HCT116 (cell line): ENCODE data around the gene RASSF7. TPM values are rescaled to one million over a fixed set of nuclear protein-coding genes. Genes with fewer than 3 reads are reported as not detected.

Experiments
- ATAC-seq: fragments of 200-7000 bp; cut with Tn5 transposase; 2 replicates; pipeline ENCODE4 v1.9.1; 2020; ENCODE audit warnings: mild to moderate bottlenecking, moderate library complexity
- BruUV-seq: library from RNA; stranded (reverse); fragments of 400-500 nt; replicated peaks from 2 replicates; lab custom pipeline; 2021; lab: Mats Ljungman, UMichigan
- CTCF ChIA-PET: fragments of 300-600 bp; sonication (Branson Sonifier 250); formaldehyde crosslinking; loops from one replicate; lab custom pipeline; 2021; ENCODE audit warnings: antibody characterized with exemption; lab: Charles Lee
- POLR2A ChIA-PET: fragments of 300-600, 350-600 bp; sonication (Branson Sonifier 250); formaldehyde crosslinking; loops from one replicate; lab custom pipeline; 2021; ENCODE audit warnings: antibody characterized with exemption; lab: Charles Lee
- RAD21 ChIA-PET, 2 experiments: fragments of 300-600 bp; sonication (Branson Sonifier 250); formaldehyde crosslinking; loops; one replicate each; lab custom pipeline; 2023; ENCODE audit warnings: low total read pairs in 2 of 2; ENCODE audit not compliant: uncharacterized antibody in 2 of 2, unreplicated experiment in 2 of 2, low non-redundant PET in 1 of 2; lab: Charles Lee
- DNase-seq: peaks from one replicate; pipeline ENCODE4 v3.0.0-alpha.2; 2010; ENCODE audit warnings: low read depth, low spot score
- H2AFZ ChIP-seq: fragments of 200-600 bp; shearing (Covaris generic), sonication (generic); 2 replicates; pipeline ENCODE4 v1.6.1; 2017; ENCODE audit warnings: low read depth, mixed run types, mixed read lengths, antibody characterized with exemption, low read length; ENCODE audit not compliant: poor library complexity, severe bottlenecking
- H3K27ac ChIP-seq: 2 replicates; pipeline ENCODE4 v1.5.1; 2012; ENCODE audit warnings: low read depth, low read length
- H3K27me3 ChIP-seq: fragments of 200-600 bp; sonication (generic); 2 replicates; pipeline ENCODE4 v1.6.1; 2016; ENCODE audit warnings: mixed run types, low read length, mixed read lengths; ENCODE audit not compliant: insufficient read depth
- H3K36me3 ChIP-seq, 2 experiments: fragments of 200-500 bp in 1 of 2; fragments of 200-600 bp in 1 of 2; sonication (Bioruptor generic) in 1 of 2; sonication (generic) in 1 of 2; 2 replicates each; pipeline versions ENCODE4 v1.5.1 to v1.6.1; 2014 to 2016; ENCODE audit warnings: low read length in 2 of 2, inconsistent platforms in 1 of 2, mixed read lengths in 1 of 2, mixed run types in 1 of 2; ENCODE audit not compliant: insufficient read depth in 2 of 2, control insufficient read depth in 1 of 2
- H3K4me1 ChIP-seq, 2 experiments: fragments of 200-600 bp in 1 of 2; sonication (generic) in 1 of 2; 2 replicates each; pipeline versions ENCODE4 v1.5.1 to v1.6.1; 2012 to 2017; ENCODE audit warnings: low read length in 2 of 2, inconsistent platforms in 1 of 2, mild to moderate bottlenecking in 1 of 2, mixed read lengths in 1 of 2, mixed run types in 1 of 2, moderate library complexity in 1 of 2; ENCODE audit not compliant: insufficient read depth in 2 of 2, control insufficient read depth in 1 of 2
- H3K4me2 ChIP-seq: fragments of 200-600 bp; sonication (generic); 2 replicates; pipeline ENCODE4 v1.6.1; 2017; ENCODE audit warnings: mixed run types, low read length, mixed read lengths
- H3K4me3 ChIP-seq, 2 experiments: fragments of 200-600 bp in 1 of 2; sonication (generic) in 1 of 2; replicated peaks in 1 of 2; 2 replicates each; pipeline ENCODE4 v1.5.1; 2011 to 2016; ENCODE audit warnings: low read length in 2 of 2, control low read depth in 1 of 2, low read depth in 1 of 2, mild to moderate bottlenecking in 1 of 2, mixed read lengths in 1 of 2, mixed run types in 1 of 2
- H3K79me2 ChIP-seq: fragments of 200-600 bp; sonication (generic); 2 replicates; pipeline ENCODE4 v1.6.1; 2017; ENCODE audit warnings: mild to moderate bottlenecking, mixed run types, low read length, moderate library complexity, mixed read lengths; ENCODE audit not compliant: insufficient read depth
- H3K9ac ChIP-seq: fragments of 200-600 bp; sonication (generic); 2 replicates; pipeline ENCODE4 v1.6.1; 2016; ENCODE audit warnings: low read length, mixed read lengths
- H3K9me2 ChIP-seq: fragments of 200-600 bp; sonication (generic), shearing (Covaris generic); 2 replicates; pipeline ENCODE4 v1.6.1; 2017; ENCODE audit warnings: mixed run types, mild to moderate bottlenecking, moderate library complexity; ENCODE audit not compliant: insufficient read depth
- H3K9me3 ChIP-seq, 2 experiments: fragments of 200-500 bp in 1 of 2; fragments of 200-600 bp in 1 of 2; sonication (Bioruptor generic) in 1 of 2; sonication (generic) in 1 of 2; 2 replicates each; pipeline ENCODE4 v1.6.1; 2014 to 2017; ENCODE audit warnings: low read length in 2 of 2, mixed read lengths in 2 of 2, inconsistent platforms in 1 of 2, low read depth in 1 of 2, mild to moderate bottlenecking in 1 of 2, mixed run types in 1 of 2, moderate library complexity in 1 of 2; ENCODE audit not compliant: control insufficient read depth in 1 of 2, insufficient read depth in 1 of 2
- H4K20me1 ChIP-seq: fragments of 200-600 bp; sonication (generic), shearing (Covaris generic); 2 replicates; pipeline ENCODE4 v1.6.1; 2017; ENCODE audit warnings: mixed run types, mild to moderate bottlenecking, moderate library complexity; ENCODE audit not compliant: insufficient read depth
- CBX3 ChIP-seq: IDR thresholded peaks from 2 replicates; pipeline ENCODE4 v1.6.1; 2012; ENCODE audit warnings: low read depth
- CEBPB ChIP-seq: IDR thresholded peaks from 2 replicates; pipeline ENCODE4 v1.6.1; 2012; ENCODE audit warnings: low read depth
- CTCF ChIP-seq, 3 experiments: fragments of 200-600 bp in 1 of 3; sonication (generic) in 1 of 3; IDR thresholded peaks in 2 of 3; conservative IDR thresholded peaks in 1 of 3; 2 replicates each; pipeline ENCODE4 v1.5.1; 2012 to 2017; ENCODE audit warnings: low read depth in 2 of 3, low read length in 2 of 3, antibody characterized with exemption in 1 of 3, borderline replicate concordance in 1 of 3, control low read depth in 1 of 3, mild to moderate bottlenecking in 1 of 3, mixed read lengths in 1 of 3, mixed run types in 1 of 3, moderate library complexity in 1 of 3; ENCODE audit not compliant: insufficient read depth in 1 of 3
- EZH2 ChIP-seq: fragments of 200-600 bp; sonication (generic); IDR thresholded peaks from 2 replicates; pipeline ENCODE4 v1.6.1; 2017; ENCODE audit warnings: antibody characterized with exemption, mixed run types
- JUND ChIP-seq: IDR thresholded peaks from 2 replicates; pipeline ENCODE4 v1.6.1; 2012
- POLR2AphosphoS5 ChIP-seq: IDR thresholded peaks from 2 replicates; pipeline ENCODE4 v1.6.1; 2011; ENCODE audit warnings: mild to moderate bottlenecking, low read depth, low read length, moderate library complexity
- REST ChIP-seq: IDR thresholded peaks from 2 replicates; pipeline ENCODE4 v1.6.1; 2012; ENCODE audit warnings: low read depth
- YY1 ChIP-seq: IDR thresholded peaks from 2 replicates; pipeline ENCODE4 v1.6.1; 2011; ENCODE audit warnings: low read length, low read depth, moderate library complexity, mild to moderate bottlenecking; ENCODE audit not compliant: insufficient replicate concordance; ENCODE audit errors: extremely low read depth
- ZNF274 ChIP-seq: fragments of 200-500 bp; sonication (Bioruptor generic); IDR thresholded peaks from 2 replicates; pipeline ENCODE4 v1.6.1; 2014; ENCODE audit warnings: mild to moderate bottlenecking, low read depth, low read length, inconsistent platforms
- intact Hi-C: fragments of 100-400 bp; cut with micrococcal nuclease; formaldehyde crosslinking; loops from 2 replicates; pipeline ENCODE4 v1.10.0; 2022
- total RNA-seq: library from RNA; stranded (reverse); gene quantifications from one replicate; pipeline ENCODE4 v1.2.1, GENCODE V29; 2021; ENCODE audit not compliant: unreplicated experiment
- TF ChIP-seq, protein P1 (sequence below): IDR thresholded peaks from 2 replicates; pipeline ENCODE4 v1.6.1; 2012

RASSF7 gene
- total RNA-seq, 1 experiment from 2014 or later = 35.9 TPM

DNA sequence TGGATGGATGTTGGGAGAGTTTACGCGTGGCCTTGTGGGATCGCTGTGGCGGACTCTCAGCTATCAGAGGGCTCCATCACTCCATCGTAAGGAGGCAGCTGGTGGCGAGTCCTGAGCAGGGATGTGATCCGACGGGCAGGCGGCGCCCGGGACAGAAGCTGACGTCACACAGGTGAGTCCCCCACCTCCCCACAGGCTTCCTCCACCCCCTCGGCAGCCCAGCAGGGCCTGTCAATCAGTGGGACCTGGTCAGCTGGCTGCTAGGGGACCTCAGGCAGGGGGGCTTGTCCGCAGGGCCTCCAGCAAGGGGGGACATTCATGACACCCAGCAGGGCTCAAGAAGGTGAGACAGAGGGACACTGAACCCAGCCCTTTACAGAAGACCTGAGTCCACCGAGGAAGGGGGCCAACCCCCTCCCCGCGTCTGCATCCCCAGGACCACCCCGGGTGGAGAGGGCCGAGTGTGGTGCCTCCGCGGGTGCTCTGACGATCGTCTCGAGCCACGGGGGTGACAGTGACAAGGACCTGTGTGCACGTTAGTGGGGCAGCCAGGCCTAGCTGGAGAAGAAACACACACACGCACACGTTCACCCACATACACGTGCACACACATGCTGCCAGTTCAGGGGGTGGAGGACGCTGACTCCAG, 32.5 kb upstream of the RASSF7 start:
- peaks cover 9% of the 10 kb centered on the region; the same call in 1 of the 2 replicates for H3K79me2 ChIP-seq
- ChIA-PET CTCF (no interaction called here), POLR2A (no interaction called here), RAD21 (no interaction called here)
- peaks cover 0 to 18% of the 10 kb centered on the region in 2 experiments; a peak in 2 of 4 replicates for H3K36me3 ChIP-seq
- H3K4me3 ChIP-seq = no peak overlapping the region
- TF ChIP-seq CBX3 = no peak
- no peak for TF ChIP-seq EZH2
- TF ChIP-seq, protein P1, sequence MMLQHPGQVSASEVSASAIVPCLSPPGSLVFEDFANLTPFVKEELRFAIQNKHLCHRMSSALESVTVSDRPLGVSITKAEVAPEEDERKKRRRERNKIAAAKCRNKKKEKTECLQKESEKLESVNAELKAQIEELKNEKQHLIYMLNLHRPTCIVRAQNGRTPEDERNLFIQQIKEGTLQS = no peak
- no peak for TF ChIP-seq YY1
- TF ChIP-seq JUND = no peak
- no peak for TF ChIP-seq REST
- TF ChIP-seq ZNF274 = no peak
- no peak for TF ChIP-seq POLR2AphosphoS5
- TF ChIP-seq CTCF (IDR thresholded peaks at IDR 0.05 in 2 of 3, conservative IDR thresholded peaks at IDR 0.05 in 1 of 3; ENCODE audit: borderline replicate concordance in 1 of 3, insufficient read depth in 1 of 3, low read depth in 2 of 3, low read length in 2 of 3) = no peak
- TF ChIP-seq CEBPB = no peak
- no peak for ATAC-seq
- no peak overlapping the region for H3K27ac ChIP-seq
- no peak overlapping the region for H3K9ac ChIP-seq
- no peaks in the 10 kb centered on the region for H3K9me2 ChIP-seq
- no peaks in the 10 kb centered on the region for H3K4me1 ChIP-seq
- no peak for DNase-seq
- no peaks in the 10 kb centered on the region for H4K20me1 ChIP-seq
- no peaks in the 10 kb centered on the region for H3K27me3 ChIP-seq
- BruUV-seq = no TSS peak
- no peaks in the 10 kb centered on the region for H3K9me3 ChIP-seq
- H3K4me2 ChIP-seq = no peak overlapping the region
- intact Hi-C loops = no loop called here
- no peak overlapping the region for H2AFZ ChIP-seq
